ENCODE data around the gene BRME1.

BRME1 gene

DNA sequence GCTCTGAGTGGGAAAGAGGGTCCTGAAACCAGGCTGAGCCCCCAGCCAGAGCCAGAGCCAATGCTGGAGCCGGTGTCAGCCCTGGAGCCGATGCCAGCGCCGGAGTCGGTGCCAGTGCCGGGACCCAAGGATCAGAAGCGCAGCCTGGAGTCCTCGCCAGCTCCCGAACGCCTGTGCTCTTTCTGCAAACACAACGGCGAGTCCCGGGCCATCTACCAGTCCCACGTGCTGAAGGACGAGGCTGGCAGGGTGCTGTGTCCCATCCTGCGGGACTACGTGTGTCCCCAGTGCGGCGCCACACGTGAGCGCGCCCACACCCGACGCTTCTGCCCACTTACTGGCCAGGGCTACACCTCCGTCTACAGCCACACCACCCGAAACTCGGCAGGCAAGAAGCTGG, 28.6 kb downstream of the BRME1 start:
- no peak for DNase-seq (ENCODE audit: extremely low read depth, low read depth)
- TF ChIP-seq, protein P1, sequence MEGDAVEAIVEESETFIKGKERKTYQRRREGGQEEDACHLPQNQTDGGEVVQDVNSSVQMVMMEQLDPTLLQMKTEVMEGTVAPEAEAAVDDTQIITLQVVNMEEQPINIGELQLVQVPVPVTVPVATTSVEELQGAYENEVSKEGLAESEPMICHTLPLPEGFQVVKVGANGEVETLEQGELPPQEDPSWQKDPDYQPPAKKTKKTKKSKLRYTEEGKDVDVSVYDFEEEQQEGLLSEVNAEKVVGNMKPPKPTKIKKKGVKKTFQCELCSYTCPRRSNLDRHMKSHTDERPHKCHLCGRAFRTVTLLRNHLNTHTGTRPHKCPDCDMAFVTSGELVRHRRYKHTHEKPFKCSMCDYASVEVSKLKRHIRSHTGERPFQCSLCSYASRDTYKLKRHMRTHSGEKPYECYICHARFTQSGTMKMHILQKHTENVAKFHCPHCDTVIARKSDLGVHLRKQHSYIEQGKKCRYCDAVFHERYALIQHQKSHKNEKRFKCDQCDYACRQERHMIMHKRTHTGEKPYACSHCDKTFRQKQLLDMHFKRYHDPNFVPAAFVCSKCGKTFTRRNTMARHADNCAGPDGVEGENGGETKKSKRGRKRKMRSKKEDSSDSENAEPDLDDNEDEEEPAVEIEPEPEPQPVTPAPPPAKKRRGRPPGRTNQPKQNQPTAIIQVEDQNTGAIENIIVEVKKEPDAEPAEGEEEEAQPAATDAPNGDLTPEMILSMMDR (IDR thresholded peaks at IDR 0.05; ENCODE audit: low read depth, low read length, missing control alignments): no peak
- no peak overlapping the region for H3K4me3 ChIP-seq (replicated peaks; ENCODE audit: low read depth, low read length)

DNA sequence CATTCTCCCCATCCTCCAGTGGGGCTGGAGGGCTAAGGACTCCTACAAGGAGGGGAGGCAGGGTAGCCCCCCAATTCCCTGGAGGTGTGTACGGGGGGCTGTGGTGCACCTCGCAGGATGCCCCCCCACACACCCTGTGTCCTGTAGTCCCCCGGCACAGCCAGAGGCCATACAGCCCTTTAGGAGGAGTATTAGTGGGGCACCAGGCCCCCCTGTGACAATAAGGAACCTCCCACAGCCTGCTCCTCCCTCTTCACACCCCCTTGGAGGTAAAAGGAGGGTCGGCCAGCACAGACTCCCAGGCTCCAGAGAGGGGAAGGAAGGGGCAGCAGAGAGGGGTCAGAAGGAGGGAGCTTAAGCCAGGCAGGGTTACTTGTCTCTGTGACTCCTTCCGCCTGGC, 29.1 kb downstream of the BRME1 start, which contains the start of gene NANOS3:
TSS of gene NANOS3 (plus strand) at position 301 of the 400 bp plus-strand sequence. CDS start 115 bp downstream, outside the sequence.
- no peak within 1 kb of the TSS for H3K4me3 ChIP-seq (replicated peaks; ENCODE audit: low read depth, low read length)
- no peak for DNase-seq (ENCODE audit: extremely low read depth, low read depth)
- TF ChIP-seq, protein P1 (IDR thresholded peaks at IDR 0.05; ENCODE audit: low read depth, low read length, missing control alignments): no peak

DNA sequence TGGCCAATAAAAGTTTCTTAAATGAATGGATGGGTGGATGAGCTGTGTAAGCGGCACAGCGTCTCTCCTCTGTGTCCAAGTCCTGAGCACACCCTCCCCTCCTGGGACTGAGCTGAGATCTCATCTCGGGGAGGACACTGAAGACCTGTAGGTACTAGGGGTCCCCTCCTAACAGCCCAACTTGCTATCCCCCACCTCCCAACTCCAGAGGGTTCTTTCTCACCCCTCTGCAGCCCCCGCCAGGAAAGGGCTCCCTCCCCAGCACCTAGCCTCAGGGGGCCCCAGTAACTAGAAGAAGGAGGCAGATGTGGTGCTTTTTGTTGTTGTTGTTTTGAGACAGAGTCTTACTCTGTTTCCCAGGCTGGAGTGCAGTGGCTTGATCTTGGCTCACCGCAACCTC, 30.1 kb downstream of the BRME1 start:
- no peak overlapping the region for H3K4me3 ChIP-seq (replicated peaks; ENCODE audit: low read depth, low read length)
- TF ChIP-seq, protein P1 (IDR thresholded peaks at IDR 0.05; ENCODE audit: low read depth, low read length, missing control alignments): no peak
- no peak for DNase-seq (ENCODE audit: extremely low read depth, low read depth)

DNA sequence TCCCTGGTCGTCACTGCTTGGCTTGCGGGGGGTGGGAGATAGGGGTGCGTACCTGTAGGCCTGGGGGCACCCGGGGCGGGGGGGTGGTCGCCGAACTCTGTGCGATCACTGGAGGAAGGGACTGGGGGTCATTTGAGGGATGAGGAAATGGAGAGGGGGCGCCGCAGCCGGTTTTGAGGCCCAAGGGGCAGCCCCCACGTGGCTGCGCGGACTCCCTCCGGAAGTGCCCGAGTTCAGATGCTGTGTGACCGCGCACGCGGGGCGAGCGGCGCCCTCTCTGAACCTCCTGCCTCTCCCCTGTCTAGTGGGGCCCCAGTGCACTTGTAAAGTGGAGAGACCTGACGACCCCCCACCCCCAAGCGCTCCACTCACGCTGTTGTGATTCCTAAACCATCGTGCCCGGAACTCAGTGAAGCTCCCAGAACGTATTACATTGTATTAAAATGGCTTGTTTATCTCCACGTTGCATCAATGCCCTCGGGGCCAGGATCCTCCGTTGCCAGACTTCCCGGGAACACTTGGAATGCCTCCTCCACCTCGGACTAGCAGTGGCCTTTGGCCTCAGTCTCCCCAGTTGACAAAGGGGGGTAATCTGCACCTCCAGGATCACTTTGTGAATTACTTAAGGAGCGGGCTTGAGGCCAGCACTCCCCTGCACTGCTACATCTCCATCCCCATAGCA, 31.9 kb downstream of the BRME1 start:
- no peak overlapping the region for H3K4me3 ChIP-seq (replicated peaks; ENCODE audit: low read depth, low read length)
- no peak for DNase-seq (ENCODE audit: extremely low read depth, low read depth)
- TF ChIP-seq, protein P1 (IDR thresholded peaks at IDR 0.05; ENCODE audit: low read depth, low read length, missing control alignments): no peak

DNA sequence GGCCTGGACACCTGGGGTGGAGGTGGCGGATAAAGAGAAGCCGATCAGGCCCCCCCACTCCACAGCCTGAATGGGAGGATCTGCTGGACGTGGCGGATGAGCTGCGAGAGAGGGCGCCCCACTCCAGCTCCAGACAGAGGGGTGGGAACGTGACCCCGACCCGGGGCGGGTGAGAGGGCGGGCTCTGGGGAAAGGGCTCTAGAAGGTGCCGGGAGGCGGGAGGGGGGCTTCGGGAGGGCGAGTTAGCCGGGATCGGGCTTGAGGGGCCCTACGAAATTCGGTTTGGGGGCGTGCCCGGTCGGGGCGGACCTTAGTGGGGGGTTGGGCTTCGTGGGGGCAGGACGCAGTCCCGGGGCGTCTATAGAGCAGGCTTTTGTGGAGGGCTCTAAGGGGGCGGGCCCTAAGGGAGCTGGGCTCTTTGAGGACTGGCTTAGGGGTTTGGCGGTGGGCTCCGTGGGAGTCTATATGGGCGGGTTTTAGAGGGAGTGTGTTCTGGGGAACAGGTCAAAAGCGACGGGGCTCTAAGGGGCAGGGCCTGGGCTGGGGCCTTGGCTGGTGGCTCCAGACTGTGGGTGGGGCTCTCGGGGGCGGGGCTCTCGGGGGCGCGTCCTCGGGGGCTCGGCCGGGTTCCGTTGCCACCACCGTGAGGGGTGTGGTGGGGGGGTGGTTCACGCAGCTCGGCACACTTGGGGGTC, 33.1 kb downstream of the BRME1 start:
- 0 out of 2 replicates have a peak overlapping the region, but pooled peaks have one; percentile 11 for H3K4me3 ChIP-seq (replicated peaks; ENCODE audit: low read depth, low read length)
- TF ChIP-seq, protein P1 (IDR thresholded peaks at IDR 0.05; ENCODE audit: low read depth, low read length, missing control alignments): no peak
- no peak for DNase-seq (ENCODE audit: extremely low read depth, low read depth)

DNA sequence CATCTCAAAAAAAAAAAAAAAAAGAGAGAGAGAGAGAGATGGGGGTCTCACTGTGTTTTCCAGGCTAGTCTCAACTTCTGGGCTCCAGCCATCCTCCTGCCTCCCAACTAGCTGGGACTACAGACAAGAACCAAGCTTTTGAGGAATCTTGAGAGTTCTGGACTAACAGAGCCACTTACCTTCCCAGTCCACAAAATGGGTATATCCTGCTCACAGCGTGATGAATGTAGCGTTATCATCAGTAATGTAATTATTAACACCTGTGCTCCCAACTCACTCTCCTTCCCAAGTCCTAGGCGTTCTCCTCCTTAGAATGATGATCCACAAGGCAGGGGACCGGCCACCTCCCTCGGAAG, 33.6 kb downstream of the BRME1 start:
- TF ChIP-seq, protein P1 (IDR thresholded peaks at IDR 0.05; ENCODE audit: low read depth, low read length, missing control alignments): no peak
- no peak overlapping the region for H3K4me3 ChIP-seq (replicated peaks; ENCODE audit: low read depth, low read length)
- no peak for DNase-seq (ENCODE audit: extremely low read depth, low read depth)
